ENCODE measurements around the gene NUP210. TPM values are rescaled to one million over a fixed set of nuclear protein-coding genes. Genes with fewer than 3 reads are reported as not detected.

NUP210 gene
- polyA plus RNA-seq, 1 of the 3 experiments (the other 2 are of a cell fraction): 1.8 TPM

GRCh38 chr3:13280811-13281506 is 139.2 kb downstream of the NUP210 start:
- Histone ChIP-seq H3K9me2 (no peaks in the 10 kb centered on the region), H3K9ac (no peak overlapping the region), H3K9me3 (peaks cover 8% of the 10 kb centered on the region; the same call in 1 of the 2 replicates), H3K36me3 (replicated peaks in 1 of 2; ENCODE audit: control insufficient read depth in 1 of 2, insufficient read depth in 2 of 2, low read length in 1 of 2) (no peaks in the 10 kb centered on the region), H3K4me2 (no peak overlapping the region), H4K20me1 (ENCODE audit: insufficient read depth) (no peaks in the 10 kb centered on the region), H3F3A (replicated peaks; ENCODE audit: insufficient read depth) (no peaks in the 10 kb centered on the region), H2AFZ (ENCODE audit: low read depth) (no peak overlapping the region), H3K79me2 (ENCODE audit: insufficient read depth) (no peaks in the 10 kb centered on the region), H3K4me3 (ENCODE audit: low read depth in 2 of 2, low read length in 1 of 2) (no peak overlapping the region), H3K4me1 (ENCODE audit: control insufficient read depth in 1 of 2, insufficient read depth in 2 of 2, low read depth in 1 of 2, low read length in 1 of 2) (peaks cover 0 to 7% of the 10 kb centered on the region in 2 experiments; a peak in 2 of 4 replicates), H3K27ac (ENCODE audit: low read depth in 2 of 2, low read length in 1 of 2) (no peak overlapping the region), H3K27me3 (ENCODE audit: insufficient read depth) (peaks cover 10% of the 10 kb centered on the region)
- 82% methylated on average over 9 of the region's 19 CpGs for WGBS (ENCODE audit: low lambda C conversion rate)
- ChIA-PET CTCF (interaction anchor here (0.6 to 3.8 kb wide), 3 partner anchors 24 to 172 kb away, joined by 4 to 18 read pairs (median 5); no protein-coding TSS in a partner anchor), POLR2A (no interaction called here)
- DNase-seq: no peak
- TF ChIP-seq SMC3 (IDR thresholded peaks at IDR 0.05; ENCODE audit: low read depth, low read length) (no peak), NFIC (IDR thresholded peaks at IDR 0.05; ENCODE audit: borderline replicate concordance) (no peak), JUND (IDR thresholded peaks at IDR 0.05) (no peak), TAF1 (IDR thresholded peaks at IDR 0.05; ENCODE audit: borderline replicate concordance, low read depth, low read length) (no peak), RFX5 (IDR thresholded peaks at IDR 0.05; ENCODE audit: low read length) (no peak), USF1 (IDR thresholded peaks at IDR 0.05; ENCODE audit: borderline replicate concordance, low read depth) (no peak), RCOR1 (IDR thresholded peaks at IDR 0.05; ENCODE audit: low read length) (no peak), EP300 (IDR thresholded peaks at IDR 0.05; ENCODE audit: borderline replicate concordance in 1 of 2, low read depth in 1 of 2, low read length in 1 of 2) (no peak), RAD21 (IDR thresholded peaks at IDR 0.05; ENCODE audit: low read length) (no peak), GATA2 (CRISPR knock-in tag; IDR thresholded peaks at IDR 0.05) (no peak), PBX3 (IDR thresholded peaks at IDR 0.05) (no peak), TEAD4 (IDR thresholded peaks at IDR 0.05; ENCODE audit: borderline replicate concordance, insufficient read depth) (no peak), MXI1 (IDR thresholded peaks at IDR 0.05; ENCODE audit: low read depth, low read length) (no peak), FOXM1 (IDR thresholded peaks at IDR 0.05; ENCODE audit: low read depth) (no peak)
- TF ChIP-seq, protein P1, sequence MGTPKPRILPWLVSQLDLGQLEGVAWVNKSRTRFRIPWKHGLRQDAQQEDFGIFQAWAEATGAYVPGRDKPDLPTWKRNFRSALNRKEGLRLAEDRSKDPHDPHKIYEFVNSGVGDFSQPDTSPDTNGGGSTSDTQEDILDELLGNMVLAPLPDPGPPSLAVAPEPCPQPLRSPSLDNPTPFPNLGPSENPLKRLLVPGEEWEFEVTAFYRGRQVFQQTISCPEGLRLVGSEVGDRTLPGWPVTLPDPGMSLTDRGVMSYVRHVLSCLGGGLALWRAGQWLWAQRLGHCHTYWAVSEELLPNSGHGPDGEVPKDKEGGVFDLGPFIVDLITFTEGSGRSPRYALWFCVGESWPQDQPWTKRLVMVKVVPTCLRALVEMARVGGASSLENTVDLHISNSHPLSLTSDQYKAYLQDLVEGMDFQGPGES (IDR thresholded peaks at IDR 0.05; ENCODE audit: low read depth, low read length): no peak
- TF ChIP-seq, protein P2, sequence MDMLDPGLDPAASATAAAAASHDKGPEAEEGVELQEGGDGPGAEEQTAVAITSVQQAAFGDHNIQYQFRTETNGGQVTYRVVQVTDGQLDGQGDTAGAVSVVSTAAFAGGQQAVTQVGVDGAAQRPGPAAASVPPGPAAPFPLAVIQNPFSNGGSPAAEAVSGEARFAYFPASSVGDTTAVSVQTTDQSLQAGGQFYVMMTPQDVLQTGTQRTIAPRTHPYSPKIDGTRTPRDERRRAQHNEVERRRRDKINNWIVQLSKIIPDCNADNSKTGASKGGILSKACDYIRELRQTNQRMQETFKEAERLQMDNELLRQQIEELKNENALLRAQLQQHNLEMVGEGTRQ (IDR thresholded peaks at IDR 0.05; ENCODE audit: borderline replicate concordance, low read depth, low read length): no peak
- TF ChIP-seq, protein P3, sequence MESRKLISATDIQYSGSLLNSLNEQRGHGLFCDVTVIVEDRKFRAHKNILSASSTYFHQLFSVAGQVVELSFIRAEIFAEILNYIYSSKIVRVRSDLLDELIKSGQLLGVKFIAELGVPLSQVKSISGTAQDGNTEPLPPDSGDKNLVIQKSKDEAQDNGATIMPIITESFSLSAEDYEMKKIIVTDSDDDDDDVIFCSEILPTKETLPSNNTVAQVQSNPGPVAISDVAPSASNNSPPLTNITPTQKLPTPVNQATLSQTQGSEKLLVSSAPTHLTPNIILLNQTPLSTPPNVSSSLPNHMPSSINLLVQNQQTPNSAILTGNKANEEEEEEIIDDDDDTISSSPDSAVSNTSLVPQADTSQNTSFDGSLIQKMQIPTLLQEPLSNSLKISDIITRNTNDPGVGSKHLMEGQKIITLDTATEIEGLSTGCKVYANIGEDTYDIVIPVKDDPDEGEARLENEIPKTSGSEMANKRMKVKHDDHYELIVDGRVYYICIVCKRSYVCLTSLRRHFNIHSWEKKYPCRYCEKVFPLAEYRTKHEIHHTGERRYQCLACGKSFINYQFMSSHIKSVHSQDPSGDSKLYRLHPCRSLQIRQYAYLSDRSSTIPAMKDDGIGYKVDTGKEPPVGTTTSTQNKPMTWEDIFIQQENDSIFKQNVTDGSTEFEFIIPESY (IDR thresholded peaks at IDR 0.05; ENCODE audit: borderline replicate concordance, low read depth): no peak

Measured in SK-N-SH (cell line).